ENCODE measurements around the gene ELOB.
"Not testable (repeated sequence)": the region's sequence is repeated elsewhere in the genome, so short reads cannot be mapped to it uniquely, and the experiment has no call there.

DNA sequence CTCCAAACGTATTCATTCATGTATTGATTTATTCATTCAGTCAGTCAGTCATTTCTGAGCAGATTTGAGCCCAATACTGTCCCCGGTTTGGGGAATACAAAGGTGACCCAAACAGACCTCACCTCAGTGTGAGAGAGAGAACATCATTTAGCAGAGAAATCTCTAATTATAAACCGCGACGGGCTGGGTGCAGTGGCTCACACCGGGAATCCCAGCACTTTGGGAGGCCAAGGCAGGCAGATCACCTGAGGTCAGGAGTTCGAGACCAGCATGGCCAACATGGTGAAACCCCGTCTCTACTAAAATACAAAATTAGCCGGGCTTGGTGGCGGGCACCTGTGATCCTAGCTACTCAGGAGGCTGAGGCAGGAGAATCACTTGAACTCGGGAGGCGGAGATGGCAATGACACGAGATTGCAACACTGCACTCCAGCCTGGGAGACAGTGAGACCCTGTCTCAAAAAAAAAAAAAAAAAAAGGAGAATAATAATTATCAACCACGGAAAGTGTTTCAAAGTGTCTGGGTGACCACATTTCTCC, 55.4 kb downstream of the ELOB start:
- TF ChIP-seq, protein P1, sequence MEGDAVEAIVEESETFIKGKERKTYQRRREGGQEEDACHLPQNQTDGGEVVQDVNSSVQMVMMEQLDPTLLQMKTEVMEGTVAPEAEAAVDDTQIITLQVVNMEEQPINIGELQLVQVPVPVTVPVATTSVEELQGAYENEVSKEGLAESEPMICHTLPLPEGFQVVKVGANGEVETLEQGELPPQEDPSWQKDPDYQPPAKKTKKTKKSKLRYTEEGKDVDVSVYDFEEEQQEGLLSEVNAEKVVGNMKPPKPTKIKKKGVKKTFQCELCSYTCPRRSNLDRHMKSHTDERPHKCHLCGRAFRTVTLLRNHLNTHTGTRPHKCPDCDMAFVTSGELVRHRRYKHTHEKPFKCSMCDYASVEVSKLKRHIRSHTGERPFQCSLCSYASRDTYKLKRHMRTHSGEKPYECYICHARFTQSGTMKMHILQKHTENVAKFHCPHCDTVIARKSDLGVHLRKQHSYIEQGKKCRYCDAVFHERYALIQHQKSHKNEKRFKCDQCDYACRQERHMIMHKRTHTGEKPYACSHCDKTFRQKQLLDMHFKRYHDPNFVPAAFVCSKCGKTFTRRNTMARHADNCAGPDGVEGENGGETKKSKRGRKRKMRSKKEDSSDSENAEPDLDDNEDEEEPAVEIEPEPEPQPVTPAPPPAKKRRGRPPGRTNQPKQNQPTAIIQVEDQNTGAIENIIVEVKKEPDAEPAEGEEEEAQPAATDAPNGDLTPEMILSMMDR (IDR thresholded peaks at IDR 0.05; ENCODE audit: low read length): not testable (repeated sequence)
- not testable (repeated sequence) for TF ChIP-seq EZH2 (IDR thresholded peaks at IDR 0.05; ENCODE audit: borderline replicate concordance, low read length)
